ENCODE results near the gene SPATA2L. TPM values are rescaled to one million over a fixed set of nuclear protein-coding genes. Genes with fewer than 3 reads are reported as not detected.
A peak's percentile ranks its signal among the peaks of the same experiment; 100 is the strongest.

The SPATA2L gene
- total RNA-seq, 2 experiments from 2014 or later, result 2.6 to 3.3 TPM

- ChIA-PET POLR2A (interaction anchor here (0.8 to 2.2 kb wide), 6 partner anchors 10 to 157 kb away, joined by 3 to 8 read pairs (median 4); no protein-coding TSS in a partner anchor), CTCF (no interaction called here)
- TF ChIP-seq CTCF (IDR thresholded peaks at IDR 0.05), result no peak
- DNase-seq (no peak), ATAC-seq (no peak)
- Mint-ChIP-seq H3K9me3 (no peaks in the 10 kb centered on the region), H3K27ac (peak overlapping the region; percentile 75), H3K4me1 (ENCODE audit: low read depth) (peaks cover 43% of the 10 kb centered on the region), H3K4me3 (peak overlapping the region; percentile 74), H3K36me3 (ENCODE audit: low read depth) (peaks cover 36% of the 10 kb centered on the region), H3K27me3 (no peaks in the 10 kb centered on the region)
- intact Hi-C loops (cut with micrococcal nuclease), result no loop called here
Measured at GRCh38 chr16:89720551-89720812, 19.0 kb upstream of the SPATA2L start.

- Mint-ChIP-seq H3K4me3 (no peak overlapping the region), H3K27me3 (no peaks in the 10 kb centered on the region), H3K36me3 (ENCODE audit: low read depth) (peaks cover 35% of the 10 kb centered on the region), H3K4me1 (ENCODE audit: low read depth) (peaks cover 30% of the 10 kb centered on the region), H3K9me3 (no peaks in the 10 kb centered on the region), H3K27ac (no peak overlapping the region)
- no peak for DNase-seq
- intact Hi-C loops (cut with micrococcal nuclease), result no loop called here
- ChIA-PET POLR2A (interaction anchor here (0.6 to 2.0 kb wide), 5 partner anchors 9 to 21 kb away, joined by 3 to 8 read pairs (median 4); no protein-coding TSS in a partner anchor), CTCF (interaction anchor here (0.7 kb wide), 1 partner anchor 18 kb away, joined by 3 read pairs; no protein-coding TSS in a partner anchor)
- TF ChIP-seq CTCF (IDR thresholded peaks at IDR 0.05), result no peak
- ATAC-seq, result no peak
Measured at GRCh38 chr16:89717688-89718505, 16.4 kb upstream of the SPATA2L start.

- Mint-ChIP-seq H3K4me3 (no peak overlapping the region), H3K4me1 (ENCODE audit: low read depth) (peaks cover 27% of the 10 kb centered on the region), H3K36me3 (ENCODE audit: low read depth) (peaks cover 33% of the 10 kb centered on the region), H3K27me3 (no peaks in the 10 kb centered on the region), H3K27ac (no peak overlapping the region), H3K9me3 (no peaks in the 10 kb centered on the region)
- ATAC-seq, result no peak
- no peak for DNase-seq
- no peak for TF ChIP-seq CTCF (IDR thresholded peaks at IDR 0.05)
- CTCF ChIA-PET, result interaction anchor here (0.7 to 1.8 kb wide), 3 partner anchors 12 to 17 kb away, joined by 3 to 12 read pairs (median 5); no protein-coding TSS in a partner anchor
- POLR2A ChIA-PET, result interaction anchor here (0.6 to 2.0 kb wide), 6 partner anchors 7 to 22 kb away, joined by 3 to 8 read pairs (median 4); no protein-coding TSS in a partner anchor
- intact Hi-C loops (cut with micrococcal nuclease), result no loop called here
Measured at GRCh38 chr16:89716916-89717687, 15.6 kb upstream of the SPATA2L start.

- POLR2A ChIA-PET, result interaction anchor here (1.1 to 2.0 kb wide), 3 partner anchors 8 to 16 kb away, joined by 3 to 8 read pairs (median 5); no protein-coding TSS in a partner anchor
- Mint-ChIP-seq H3K4me1 (ENCODE audit: low read depth) (peaks cover 27% of the 10 kb centered on the region), H3K9me3 (no peaks in the 10 kb centered on the region), H3K27ac (no peak overlapping the region), H3K27me3 (no peaks in the 10 kb centered on the region), H3K36me3 (ENCODE audit: low read depth) (peaks cover 33% of the 10 kb centered on the region), H3K4me3 (no peak overlapping the region)
- DNase-seq, result no peak
- intact Hi-C loops (cut with micrococcal nuclease), result no loop called here
- no peak for ATAC-seq
- CTCF ChIA-PET, result interaction anchor here (0.9 to 1.8 kb wide), 2 partner anchors 11 to 17 kb away, joined by 5 to 12 read pairs; no protein-coding TSS in a partner anchor
- TF ChIP-seq CTCF (IDR thresholded peaks at IDR 0.05), result no peak
Measured at GRCh38 chr16:89716493-89716892, 15.0 kb upstream of the SPATA2L start.

All from activated CD8-positive, alpha-beta T cell treated with anti-CD3 and anti-CD28 coated beads for 36 hours (primary cell).